ENCODE data around the gene A2M.

DNA sequence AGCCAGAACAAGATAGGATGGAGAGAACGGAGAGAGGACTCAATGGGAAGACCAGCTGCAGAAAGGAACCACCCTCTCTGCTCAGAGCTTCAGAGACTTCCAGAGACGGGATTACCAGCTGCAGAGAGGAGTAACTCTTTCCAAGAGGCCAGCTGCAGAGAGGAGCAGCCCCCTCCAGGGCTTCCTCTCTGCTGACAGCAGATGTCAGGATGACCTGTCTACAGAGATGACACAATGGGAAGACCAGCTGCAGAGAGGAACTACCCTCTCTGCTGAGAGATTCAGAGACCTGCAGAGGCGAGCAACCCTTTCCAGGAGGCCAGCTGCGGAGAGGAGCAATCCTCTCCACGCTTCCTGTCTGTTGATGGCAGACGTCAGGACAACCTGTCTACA lies 64.6 kb downstream of the A2M start:
- TF ChIP-seq, protein P1, sequence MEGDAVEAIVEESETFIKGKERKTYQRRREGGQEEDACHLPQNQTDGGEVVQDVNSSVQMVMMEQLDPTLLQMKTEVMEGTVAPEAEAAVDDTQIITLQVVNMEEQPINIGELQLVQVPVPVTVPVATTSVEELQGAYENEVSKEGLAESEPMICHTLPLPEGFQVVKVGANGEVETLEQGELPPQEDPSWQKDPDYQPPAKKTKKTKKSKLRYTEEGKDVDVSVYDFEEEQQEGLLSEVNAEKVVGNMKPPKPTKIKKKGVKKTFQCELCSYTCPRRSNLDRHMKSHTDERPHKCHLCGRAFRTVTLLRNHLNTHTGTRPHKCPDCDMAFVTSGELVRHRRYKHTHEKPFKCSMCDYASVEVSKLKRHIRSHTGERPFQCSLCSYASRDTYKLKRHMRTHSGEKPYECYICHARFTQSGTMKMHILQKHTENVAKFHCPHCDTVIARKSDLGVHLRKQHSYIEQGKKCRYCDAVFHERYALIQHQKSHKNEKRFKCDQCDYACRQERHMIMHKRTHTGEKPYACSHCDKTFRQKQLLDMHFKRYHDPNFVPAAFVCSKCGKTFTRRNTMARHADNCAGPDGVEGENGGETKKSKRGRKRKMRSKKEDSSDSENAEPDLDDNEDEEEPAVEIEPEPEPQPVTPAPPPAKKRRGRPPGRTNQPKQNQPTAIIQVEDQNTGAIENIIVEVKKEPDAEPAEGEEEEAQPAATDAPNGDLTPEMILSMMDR (IDR thresholded peaks at IDR 0.05) = no peak
- TF ChIP-seq POLR2A (IDR thresholded peaks at IDR 0.05) = no peak
